SK-N-SH treated with all-trans-retinoic acid at 6 μM for 48 hours (cell line): ENCODE measurements around the gene ABCA12.

Experiments used
- ATAC-seq: fragments of 200-7000 bp; cut with Tn5 transposase; 3 replicates; pipeline ENCODE4 v1.9.1; 2020; ENCODE audit warnings: mild to moderate bottlenecking, moderate library complexity
- ARNTL ChIP-seq: fragments of 450-650 bp; formaldehyde crosslinking; IDR thresholded peaks from 2 replicates; pipeline ENCODE4 v1.5.0; 2020; ENCODE audit warnings: low read depth, mild to moderate bottlenecking, moderate library complexity, borderline replicate concordance
- CSDC2 ChIP-seq: fragments of 250-450 bp; sonication (Bioruptor Pico); IDR thresholded peaks from 2 replicates; pipeline ENCODE4 v1.5.0; 2020; ENCODE audit warnings: mild to moderate bottlenecking, moderate library complexity
- ESRRG ChIP-seq: fragments of 250-450 bp; sonication (Bioruptor Pico); IDR thresholded peaks from 2 replicates; pipeline ENCODE4 v1.6.1; 2021; ENCODE audit warnings: mild to moderate bottlenecking
- GLIS3 ChIP-seq: fragments of 250-450 bp; sonication (Bioruptor Pico); IDR thresholded peaks from 2 replicates; pipeline ENCODE4 v1.5.0; 2020; ENCODE audit warnings: mild to moderate bottlenecking, moderate library complexity
- OSR1 ChIP-seq: fragments of 250-450 bp; sonication (Bioruptor Pico); IDR thresholded peaks from 2 replicates; pipeline ENCODE4 v1.8.0; 2022; ENCODE audit warnings: moderate library complexity, mild to moderate bottlenecking, inconsistent platforms
- RARB ChIP-seq: fragments of 250-450 bp; sonication (Bioruptor Pico); IDR thresholded peaks from 2 replicates; pipeline ENCODE4 v1.8.0; 2021; ENCODE audit warnings: mild to moderate bottlenecking, moderate library complexity
- SNAI2 ChIP-seq: fragments of 250-450 bp; sonication (Bioruptor Pico); IDR thresholded peaks from 2 replicates; pipeline ENCODE4 v1.5.0; 2020; ENCODE audit warnings: mild to moderate bottlenecking, moderate library complexity
- TOX ChIP-seq: fragments of 250-450 bp; sonication (Bioruptor Pico); IDR thresholded peaks from 2 replicates; pipeline ENCODE4 v1.8.0; 2021; ENCODE audit warnings: mild to moderate bottlenecking, moderate library complexity, borderline replicate concordance
- ZC3H10 ChIP-seq: fragments of 250-450 bp; sonication (Bioruptor Pico); IDR thresholded peaks from 2 replicates; pipeline ENCODE4 v1.5.1; 2021; ENCODE audit warnings: mild to moderate bottlenecking, moderate library complexity
- ZFP3 ChIP-seq: fragments of 250-450 bp; sonication (Bioruptor Pico); IDR thresholded peaks from 2 replicates; pipeline ENCODE4 v1.5.0; 2020; ENCODE audit warnings: mild to moderate bottlenecking, moderate library complexity
- ZFP30 ChIP-seq: fragments of 450-650 bp; formaldehyde crosslinking; IDR thresholded peaks from 2 replicates; pipeline ENCODE4 v1.5.0; 2022; ENCODE audit warnings: mild to moderate bottlenecking, moderate library complexity
- ZNF565 ChIP-seq: fragments of 450-650 bp; formaldehyde crosslinking; conservative IDR thresholded peaks from 2 replicates; pipeline ENCODE4 v1.5.0; 2020; ENCODE audit warnings: low read depth, mild to moderate bottlenecking, moderate library complexity
- ZNF70 ChIP-seq: fragments of 450-650 bp; formaldehyde crosslinking; IDR thresholded peaks from 2 replicates; pipeline ENCODE4 v1.5.0; 2020; ENCODE audit warnings: mild to moderate bottlenecking, moderate library complexity
- ZNF8 ChIP-seq: fragments of 450-650 bp; formaldehyde crosslinking; IDR thresholded peaks from 2 replicates; pipeline ENCODE4 v1.5.0; 2020; ENCODE audit warnings: mild to moderate bottlenecking, moderate library complexity
- TF ChIP-seq, protein P1 (sequence below): fragments of 250-450 bp; sonication (Bioruptor Pico); IDR thresholded peaks from 2 replicates; pipeline ENCODE4 v1.5.0; 2020; ENCODE audit warnings: mild to moderate bottlenecking, moderate library complexity
- TF ChIP-seq, protein P2 (sequence below): fragments of 250-450 bp; sonication (Bioruptor Pico); IDR thresholded peaks from 2 replicates; pipeline ENCODE4 v1.8.0; 2021; ENCODE audit warnings: low read depth, mild to moderate bottlenecking, moderate library complexity, borderline replicate concordance
- TF ChIP-seq, protein P3 (sequence below): fragments of 250-450 bp; sonication (Bioruptor Pico); IDR thresholded peaks from 2 replicates; pipeline ENCODE4 v1.5.1; 2021; ENCODE audit warnings: mild to moderate bottlenecking, moderate library complexity
- TF ChIP-seq, protein P4 (sequence below): fragments of 250-450 bp; sonication (Bioruptor Pico); IDR thresholded peaks from 2 replicates; pipeline ENCODE4 v1.8.0; 2020; ENCODE audit warnings: mild to moderate bottlenecking, moderate library complexity, borderline replicate concordance
- TF ChIP-seq, protein P5 (sequence below): fragments of 250-450 bp; sonication (Bioruptor Pico); IDR thresholded peaks from 2 replicates; pipeline ENCODE4 v1.5.1; 2020; ENCODE audit warnings: low read depth, mild to moderate bottlenecking, moderate library complexity

ABCA12 gene

DNA sequence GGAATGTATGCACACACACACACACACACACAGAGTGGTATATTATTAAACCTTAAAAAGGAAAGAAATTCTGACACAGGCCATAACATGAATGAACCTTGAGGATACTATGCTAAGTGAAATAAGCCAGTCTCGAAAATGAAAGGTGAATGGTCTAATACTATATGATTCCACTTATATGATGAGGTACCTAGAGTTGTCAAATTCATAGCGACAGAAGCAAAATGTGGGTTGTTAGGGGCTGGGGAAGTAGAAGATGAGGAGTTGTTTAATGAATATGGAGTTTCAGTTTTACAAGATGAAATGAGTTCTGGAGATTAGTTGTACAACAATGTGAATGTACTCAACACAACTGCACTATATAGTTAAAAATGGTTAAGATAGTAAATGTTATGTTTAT lies 118.1 kb downstream of the ABCA12 start:
- ATAC-seq = no peak
- TF ChIP-seq ZFP30 (CRISPR knock-in tag) (no peak), CSDC2 (CRISPR knock-in tag) (no peak)

DNA sequence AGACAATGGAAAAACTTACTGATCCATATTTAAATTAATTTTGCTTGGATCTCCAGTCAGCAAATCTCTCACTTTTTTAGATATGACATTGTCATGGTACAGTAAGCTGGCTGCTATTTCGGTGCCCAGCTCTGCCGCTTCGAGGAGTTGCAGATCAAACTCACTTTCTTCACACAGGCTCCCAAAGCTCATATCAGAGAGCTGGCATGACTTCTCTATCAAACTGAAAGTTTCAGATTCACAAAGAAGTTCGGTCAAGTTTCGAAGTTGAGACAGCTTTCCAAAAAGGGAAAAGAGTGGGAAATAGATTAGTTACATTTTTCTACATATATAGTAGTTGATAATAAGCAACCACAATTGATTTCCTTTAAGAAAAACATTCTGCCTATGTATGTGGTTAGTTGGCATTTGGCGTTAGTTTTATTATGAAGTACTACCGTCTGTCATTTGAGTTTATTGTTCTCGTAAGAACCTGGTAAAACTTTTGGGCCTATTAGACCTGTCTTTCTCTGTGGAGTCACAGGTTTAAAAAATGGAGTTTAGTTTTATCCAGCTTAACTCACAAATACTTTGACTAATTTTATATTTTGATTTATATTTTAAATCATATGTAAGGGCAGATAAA lies 118.8 kb downstream of the ABCA12 start:
- TF ChIP-seq, protein P1, sequence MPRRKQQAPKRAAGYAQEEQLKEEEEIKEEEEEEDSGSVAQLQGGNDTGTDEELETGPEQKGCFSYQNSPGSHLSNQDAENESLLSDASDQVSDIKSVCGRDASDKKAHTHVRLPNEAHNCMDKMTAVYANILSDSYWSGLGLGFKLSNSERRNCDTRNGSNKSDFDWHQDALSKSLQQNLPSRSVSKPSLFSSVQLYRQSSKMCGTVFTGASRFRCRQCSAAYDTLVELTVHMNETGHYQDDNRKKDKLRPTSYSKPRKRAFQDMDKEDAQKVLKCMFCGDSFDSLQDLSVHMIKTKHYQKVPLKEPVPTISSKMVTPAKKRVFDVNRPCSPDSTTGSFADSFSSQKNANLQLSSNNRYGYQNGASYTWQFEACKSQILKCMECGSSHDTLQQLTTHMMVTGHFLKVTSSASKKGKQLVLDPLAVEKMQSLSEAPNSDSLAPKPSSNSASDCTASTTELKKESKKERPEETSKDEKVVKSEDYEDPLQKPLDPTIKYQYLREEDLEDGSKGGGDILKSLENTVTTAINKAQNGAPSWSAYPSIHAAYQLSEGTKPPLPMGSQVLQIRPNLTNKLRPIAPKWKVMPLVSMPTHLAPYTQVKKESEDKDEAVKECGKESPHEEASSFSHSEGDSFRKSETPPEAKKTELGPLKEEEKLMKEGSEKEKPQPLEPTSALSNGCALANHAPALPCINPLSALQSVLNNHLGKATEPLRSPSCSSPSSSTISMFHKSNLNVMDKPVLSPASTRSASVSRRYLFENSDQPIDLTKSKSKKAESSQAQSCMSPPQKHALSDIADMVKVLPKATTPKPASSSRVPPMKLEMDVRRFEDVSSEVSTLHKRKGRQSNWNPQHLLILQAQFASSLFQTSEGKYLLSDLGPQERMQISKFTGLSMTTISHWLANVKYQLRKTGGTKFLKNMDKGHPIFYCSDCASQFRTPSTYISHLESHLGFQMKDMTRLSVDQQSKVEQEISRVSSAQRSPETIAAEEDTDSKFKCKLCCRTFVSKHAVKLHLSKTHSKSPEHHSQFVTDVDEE (CRISPR knock-in tag) = no peak
- TF ChIP-seq ARNTL (CRISPR knock-in tag) (no peak), ZC3H10 (CRISPR knock-in tag) (no peak), ESRRG (CRISPR knock-in tag) (no peak), RARB (CRISPR knock-in tag) (no peak), ZNF8 (CRISPR knock-in tag) (no peak), ZFP30 (CRISPR knock-in tag) (no peak), ZNF565 (no peak), ZFP3 (CRISPR knock-in tag) (no peak), OSR1 (no peak)
- TF ChIP-seq, protein P2, sequence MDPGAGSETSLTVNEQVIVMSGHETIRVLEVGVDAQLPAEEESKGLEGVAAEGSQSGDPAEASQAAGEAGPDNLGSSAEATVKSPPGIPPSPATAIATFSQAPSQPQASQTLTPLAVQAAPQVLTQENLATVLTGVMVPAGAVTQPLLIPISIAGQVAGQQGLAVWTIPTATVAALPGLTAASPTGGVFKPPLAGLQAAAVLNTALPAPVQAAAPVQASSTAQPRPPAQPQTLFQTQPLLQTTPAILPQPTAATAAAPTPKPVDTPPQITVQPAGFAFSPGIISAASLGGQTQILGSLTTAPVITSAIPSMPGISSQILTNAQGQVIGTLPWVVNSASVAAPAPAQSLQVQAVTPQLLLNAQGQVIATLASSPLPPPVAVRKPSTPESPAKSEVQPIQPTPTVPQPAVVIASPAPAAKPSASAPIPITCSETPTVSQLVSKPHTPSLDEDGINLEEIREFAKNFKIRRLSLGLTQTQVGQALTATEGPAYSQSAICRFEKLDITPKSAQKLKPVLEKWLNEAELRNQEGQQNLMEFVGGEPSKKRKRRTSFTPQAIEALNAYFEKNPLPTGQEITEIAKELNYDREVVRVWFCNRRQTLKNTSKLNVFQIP (CRISPR knock-in tag) = no peak
- TF ChIP-seq, protein P3, sequence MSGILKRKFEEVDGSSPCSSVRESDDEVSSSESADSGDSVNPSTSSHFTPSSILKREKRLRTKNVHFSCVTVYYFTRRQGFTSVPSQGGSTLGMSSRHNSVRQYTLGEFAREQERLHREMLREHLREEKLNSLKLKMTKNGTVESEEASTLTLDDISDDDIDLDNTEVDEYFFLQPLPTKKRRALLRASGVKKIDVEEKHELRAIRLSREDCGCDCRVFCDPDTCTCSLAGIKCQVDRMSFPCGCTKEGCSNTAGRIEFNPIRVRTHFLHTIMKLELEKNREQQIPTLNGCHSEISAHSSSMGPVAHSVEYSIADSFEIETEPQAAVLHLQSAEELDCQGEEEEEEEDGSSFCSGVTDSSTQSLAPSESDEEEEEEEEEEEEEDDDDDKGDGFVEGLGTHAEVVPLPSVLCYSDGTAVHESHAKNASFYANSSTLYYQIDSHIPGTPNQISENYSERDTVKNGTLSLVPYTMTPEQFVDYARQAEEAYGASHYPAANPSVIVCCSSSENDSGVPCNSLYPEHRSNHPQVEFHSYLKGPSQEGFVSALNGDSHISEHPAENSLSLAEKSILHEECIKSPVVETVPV = no peak
- TF ChIP-seq, protein P4, sequence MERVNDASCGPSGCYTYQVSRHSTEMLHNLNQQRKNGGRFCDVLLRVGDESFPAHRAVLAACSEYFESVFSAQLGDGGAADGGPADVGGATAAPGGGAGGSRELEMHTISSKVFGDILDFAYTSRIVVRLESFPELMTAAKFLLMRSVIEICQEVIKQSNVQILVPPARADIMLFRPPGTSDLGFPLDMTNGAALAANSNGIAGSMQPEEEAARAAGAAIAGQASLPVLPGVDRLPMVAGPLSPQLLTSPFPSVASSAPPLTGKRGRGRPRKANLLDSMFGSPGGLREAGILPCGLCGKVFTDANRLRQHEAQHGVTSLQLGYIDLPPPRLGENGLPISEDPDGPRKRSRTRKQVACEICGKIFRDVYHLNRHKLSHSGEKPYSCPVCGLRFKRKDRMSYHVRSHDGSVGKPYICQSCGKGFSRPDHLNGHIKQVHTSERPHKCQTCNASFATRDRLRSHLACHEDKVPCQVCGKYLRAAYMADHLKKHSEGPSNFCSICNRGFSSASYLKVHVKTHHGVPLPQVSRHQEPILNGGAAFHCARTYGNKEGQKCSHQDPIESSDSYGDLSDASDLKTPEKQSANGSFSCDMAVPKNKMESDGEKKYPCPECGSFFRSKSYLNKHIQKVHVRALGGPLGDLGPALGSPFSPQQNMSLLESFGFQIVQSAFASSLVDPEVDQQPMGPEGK (CRISPR knock-in tag) = no peak
- TF ChIP-seq, protein P5, sequence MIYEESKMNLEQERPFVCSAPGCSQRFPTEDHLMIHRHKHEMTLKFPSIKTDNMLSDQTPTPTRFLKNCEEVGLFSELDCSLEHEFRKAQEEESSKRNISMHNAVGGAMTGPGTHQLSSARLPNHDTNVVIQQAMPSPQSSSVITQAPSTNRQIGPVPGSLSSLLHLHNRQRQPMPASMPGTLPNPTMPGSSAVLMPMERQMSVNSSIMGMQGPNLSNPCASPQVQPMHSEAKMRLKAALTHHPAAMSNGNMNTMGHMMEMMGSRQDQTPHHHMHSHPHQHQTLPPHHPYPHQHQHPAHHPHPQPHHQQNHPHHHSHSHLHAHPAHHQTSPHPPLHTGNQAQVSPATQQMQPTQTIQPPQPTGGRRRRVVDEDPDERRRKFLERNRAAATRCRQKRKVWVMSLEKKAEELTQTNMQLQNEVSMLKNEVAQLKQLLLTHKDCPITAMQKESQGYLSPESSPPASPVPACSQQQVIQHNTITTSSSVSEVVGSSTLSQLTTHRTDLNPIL (CRISPR knock-in tag) = no peak
- ATAC-seq = no peak

DNA sequence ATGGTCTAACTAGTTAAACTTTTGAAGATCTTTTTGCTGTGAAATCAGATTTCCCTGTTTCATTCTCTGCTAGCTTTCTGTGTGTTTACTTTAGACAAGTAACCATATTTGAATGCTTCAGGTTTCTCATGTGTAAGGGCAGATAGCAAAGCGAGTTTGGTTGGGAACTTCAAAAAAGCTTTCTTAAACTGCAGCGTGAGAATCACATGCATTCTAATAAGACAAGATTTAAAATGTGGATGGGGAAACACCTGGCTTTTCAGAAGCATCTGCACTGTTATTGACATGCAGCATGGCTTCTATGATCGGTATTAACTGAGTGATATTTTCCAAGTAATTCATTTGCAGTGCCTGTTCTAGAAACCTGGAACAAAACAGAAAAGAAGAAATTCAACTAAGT lies 119.3 kb downstream of the ABCA12 start:
- TF ChIP-seq ZNF8 (CRISPR knock-in tag) = no peak
- no peak for TF ChIP-seq SNAI2 (CRISPR knock-in tag)
- no peak for TF ChIP-seq RARB (CRISPR knock-in tag)
- TF ChIP-seq ZNF70 = no peak
- no peak for TF ChIP-seq CSDC2 (CRISPR knock-in tag)
- no peak for TF ChIP-seq TOX (CRISPR knock-in tag)
- no peak for TF ChIP-seq ZFP30 (CRISPR knock-in tag)
- no peak for TF ChIP-seq GLIS3 (CRISPR knock-in tag)
- TF ChIP-seq, protein P3 = no peak
- no peak for ATAC-seq
